ENCODE data around the gene HTRA2. TPM values are rescaled to one million over a fixed set of nuclear protein-coding genes. Genes with fewer than 3 reads are reported as not detected.

HTRA2 gene
- total and polyA plus RNA-seq, 12 donors: 19.1 to 47.4 (median 36.7) TPM

GRCh38 chr2:74546004-74546403 is 16.3 kb downstream of the HTRA2 start:
- intact Hi-C loops (cut with DNase I): no loop called here
- Histone ChIP-seq H3K27me3 (no peaks in the 10 kb centered on the region), H3K4me3 (no peak overlapping the region), H3K4me1 (replicated peaks in 1 of 2) (peaks cover 5 to 16% of the 10 kb centered on the region in 2 donors), H3K36me3 (replicated peaks in 1 of 2) (no peaks in the 10 kb centered on the region), H3K27ac (no peak overlapping the region), H3K9me3 (replicated peaks in 1 of 3) (no peaks in the 10 kb centered on the region)
- DNase-seq: no peak
- WGBS, 4 donors: 83 to 92% (median 86%) methylated on average over 3 of the region's 3 CpGs
- TF ChIP-seq POLR2A (IDR thresholded peaks at IDR 0.05) (no peak), CTCF (IDR thresholded peaks at IDR 0.05) (no peak)

- Histone ChIP-seq H3K27me3 (no peaks in the 10 kb centered on the region), H3K27ac (peak overlapping the region in 2 of 5 donors; percentile 22 to 55), H3K4me1 (replicated peaks in 1 of 2) (peaks cover 5 to 29% of the 10 kb centered on the region in 2 donors), H3K36me3 (replicated peaks in 1 of 2) (no peaks in the 10 kb centered on the region), H3K4me3 (peak overlapping the region in 2 of 4 donors; percentile 52 to 54), H3K9me3 (replicated peaks in 1 of 3) (no peaks in the 10 kb centered on the region)
- peak in 1 of 7 donors; percentile 53 for DNase-seq
- TF ChIP-seq CTCF (IDR thresholded peaks at IDR 0.05) (no peak), POLR2A (IDR thresholded peaks at IDR 0.05) (no peak)
- intact Hi-C loops (cut with DNase I): no loop called here
- WGBS, 4 donors: 23 to 42% (median 33%) methylated on average over 15 to 26 of the region's 26 CpGs
Observed at GRCh38 chr2:74548285-74548899, 18.7 kb downstream of the HTRA2 start.

GRCh38 chr2:74548900-74549826 is 19.4 kb downstream of the HTRA2 start:
- 10 to 20% (median 14%) methylated on average over 23 to 85 of the region's 85 CpGs for WGBS, 4 donors
- H3K9me3 ChIP-seq (replicated peaks in 1 of 3): no peaks in the 10 kb centered on the region
- H3K4me1 ChIP-seq (replicated peaks in 1 of 2): peaks cover 5 to 33% of the 10 kb centered on the region in 2 donors
- peak overlapping the region in 2 of 4 donors; percentile 52 to 54 for H3K4me3 ChIP-seq
- H3K27me3 ChIP-seq: no peaks in the 10 kb centered on the region
- no peaks in the 10 kb centered on the region for H3K36me3 ChIP-seq (replicated peaks in 1 of 2)
- intact Hi-C loops (cut with DNase I): no loop called here
- peak overlapping the region in 2 of 5 donors; percentile 22 to 55 for H3K27ac ChIP-seq
- DNase-seq: peak in 6 of 7 donors; percentile 49 to 64 (median 56)
- peak in 1 of 2 donors; percentile 9 for TF ChIP-seq POLR2A (IDR thresholded peaks at IDR 0.05)
- no peak for TF ChIP-seq CTCF (IDR thresholded peaks at IDR 0.05)

GRCh38 chr2:74550231-74550630 is 20.5 kb downstream of the HTRA2 start:
- H3K27ac ChIP-seq: no peak overlapping the region
- peaks cover 5 to 36% of the 10 kb centered on the region in 2 donors for H3K4me1 ChIP-seq (replicated peaks in 1 of 2)
- DNase-seq: no peak
- no peak overlapping the region for H3K4me3 ChIP-seq
- intact Hi-C loops (cut with DNase I): no loop called here
- WGBS, 4 donors: 94 to 96% (median 95%) methylated on average over 7 of the region's 7 CpGs
- no peaks in the 10 kb centered on the region for H3K9me3 ChIP-seq (replicated peaks in 1 of 3)
- TF ChIP-seq POLR2A (IDR thresholded peaks at IDR 0.05) (no peak), CTCF (IDR thresholded peaks at IDR 0.05) (no peak)
- no peaks in the 10 kb centered on the region for H3K36me3 ChIP-seq (replicated peaks in 1 of 2)
- no peaks in the 10 kb centered on the region for H3K27me3 ChIP-seq
